GM12878 (cell line): ENCODE measurements around the gene KCNJ14.

Experiments used
- CEBPB ChIP-seq, 2 experiments: fragments of 150-350 bp in 1 of 2; IDR thresholded peaks; 2 replicates each; pipeline ENCODE4 v1.6.1; 2012 to 2014; ENCODE audit warnings: low read depth in 2 of 2, low read length in 2 of 2, borderline replicate concordance in 1 of 2, inconsistent platforms in 1 of 2
- HDAC6 ChIP-seq: fragments of 200-600 bp; sonication (generic); IDR thresholded peaks from one replicate; pipeline ENCODE4 v1.8.0; 2017; ENCODE audit warnings: antibody characterized with exemption; ENCODE audit not compliant: unreplicated experiment
- JUNB ChIP-seq: IDR thresholded peaks from 2 replicates; pipeline ENCODE4 v1.6.1; 2016; ENCODE audit warnings: antibody characterized with exemption, mild to moderate bottlenecking
- JUND ChIP-seq: IDR thresholded peaks from 2 replicates; pipeline ENCODE4 v1.6.1; 2012; ENCODE audit warnings: low read depth, mild to moderate bottlenecking, low read length, improper control_type of control experiment, moderate library complexity
- POLR2A ChIP-seq: IDR thresholded peaks from 2 replicates; pipeline ENCODE4 v1.6.1; 2011; ENCODE audit warnings: low read depth, mild to moderate bottlenecking, low read length
- POLR2AphosphoS2 ChIP-seq: IDR thresholded peaks from 2 replicates; pipeline ENCODE4 v1.6.1; 2011; ENCODE audit warnings: low read depth, mild to moderate bottlenecking, low read length, improper control_type of control experiment, moderate library complexity
- SP1 ChIP-seq: IDR thresholded peaks from one replicate; pipeline ENCODE4 v1.6.1; 2011; ENCODE audit warnings: low read depth, low read length
- ZNF384 ChIP-seq: IDR thresholded peaks from 2 replicates; pipeline ENCODE4 v1.6.1; 2012; ENCODE audit warnings: low read depth, mild to moderate bottlenecking, low read length, improper control_type of control experiment, borderline replicate concordance

DNA sequence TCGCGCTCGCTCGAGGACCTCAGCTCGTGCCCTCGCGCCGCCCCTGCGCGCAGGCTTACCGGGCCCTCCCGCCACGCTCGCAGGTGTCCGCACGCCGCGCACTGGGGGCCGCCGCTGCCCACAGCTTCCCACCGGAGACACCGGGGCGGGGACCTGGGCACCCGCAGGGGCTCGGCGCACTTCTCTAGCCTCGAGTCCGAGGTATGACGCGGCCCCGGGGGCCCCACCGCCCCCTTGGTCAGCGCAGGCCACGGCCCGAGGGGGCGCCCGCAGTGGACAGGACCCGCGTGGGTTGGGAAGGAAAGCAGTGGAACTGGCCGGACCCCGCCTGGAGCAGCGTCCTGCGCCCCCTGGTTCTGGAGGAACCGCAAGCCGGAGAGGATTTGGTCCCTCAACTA lies 11.6 kb upstream of the KCNJ14 start:
- TF ChIP-seq POLR2A (no peak), SP1 (no peak), CEBPB (IDR thresholded peaks at IDR 0.05; ENCODE audit: borderline replicate concordance in 1 of 2, low read depth in 2 of 2, low read length in 2 of 2) (no peak), POLR2AphosphoS2 (no peak), JUND (no peak), ZNF384 (no peak), JUNB (no peak), HDAC6 (no peak)
